HG03139 (cell line): ENCODE measurements around the gene MINDY4B.
"Not testable (repeated sequence)": the region's sequence is repeated elsewhere in the genome, so short reads cannot be mapped to it uniquely, and the experiment has no call there.

Experiments
- ATAC-seq: cut with Tn5 transposase; IDR thresholded peaks from one replicate; pipeline ENCODE4 v1.9.1; 2021; ENCODE audit not compliant: unreplicated experiment

MINDY4B gene

DNA sequence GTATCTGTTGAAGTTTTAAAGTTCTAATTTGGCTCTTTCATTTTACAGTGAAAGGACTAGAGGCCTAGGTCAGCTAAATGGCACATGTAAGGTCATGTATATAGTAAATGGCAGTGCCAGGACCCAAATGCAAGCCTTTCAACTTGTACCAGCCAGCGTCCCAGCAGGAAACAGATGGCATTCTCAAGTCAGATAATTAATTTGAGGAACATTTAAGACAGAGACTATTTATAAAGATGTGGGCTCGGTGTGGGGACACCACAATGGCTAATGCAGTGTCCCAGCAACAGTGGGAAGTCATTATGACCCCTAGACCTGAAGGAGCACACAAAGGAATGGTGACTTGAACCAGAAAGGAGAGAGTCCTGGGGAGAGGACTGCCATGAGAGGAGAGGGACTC, 6.1 kb downstream of the MINDY4B start:
- ATAC-seq: no peak

DNA sequence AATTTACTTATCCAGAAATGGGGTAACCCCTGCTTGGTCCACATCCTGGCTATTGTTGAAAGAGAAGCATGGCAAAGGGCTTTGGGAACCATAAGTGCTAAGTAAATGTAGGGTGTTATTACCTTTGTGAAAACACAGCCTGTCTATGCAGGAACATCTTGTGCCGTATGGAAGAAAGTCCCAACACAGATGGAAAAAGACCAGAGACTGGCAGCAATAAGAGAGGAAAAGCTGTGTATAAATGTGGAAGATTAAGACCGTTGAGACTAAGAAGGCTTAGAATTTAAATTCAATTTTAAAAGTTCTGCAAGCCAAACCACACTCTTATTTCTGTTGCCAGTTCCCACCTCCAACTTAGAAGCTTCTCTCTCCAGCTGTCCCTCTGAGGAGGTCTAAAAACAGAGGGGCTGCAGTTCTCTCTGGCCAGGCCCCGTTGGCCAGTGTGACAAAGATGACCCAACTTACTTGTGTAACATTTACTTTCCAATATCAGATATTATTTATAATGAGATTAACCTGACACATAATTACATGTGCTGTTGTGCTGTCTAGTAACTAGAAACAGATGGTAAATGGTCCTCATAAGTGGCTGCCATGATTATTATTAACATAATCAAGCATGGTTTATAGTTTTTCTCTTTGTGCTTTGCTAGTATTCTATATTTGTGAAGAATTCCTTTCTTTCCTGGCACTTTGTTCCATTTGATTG, 7.0 kb downstream of the MINDY4B start:
- no peak for ATAC-seq

DNA sequence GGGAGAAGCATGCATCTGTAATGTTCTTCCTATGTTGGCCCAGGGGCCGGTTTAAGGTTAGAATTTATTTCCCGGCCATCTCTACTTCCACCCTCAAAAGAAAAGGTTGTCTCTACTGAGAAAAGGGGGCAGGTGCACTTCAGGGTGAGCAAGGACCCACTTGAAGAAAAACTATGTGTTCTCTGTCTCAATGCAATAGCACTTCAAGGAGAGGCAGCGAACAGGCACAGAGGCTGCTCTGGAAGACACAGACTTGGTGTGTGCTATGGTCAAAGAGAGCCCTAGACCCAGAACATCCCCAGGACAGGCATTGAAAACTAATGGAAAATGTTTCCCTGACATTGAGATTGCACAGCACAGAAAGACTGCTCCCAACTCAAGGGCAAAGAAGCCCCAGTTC, 7.6 kb downstream of the MINDY4B start:
- ATAC-seq: no peak

DNA sequence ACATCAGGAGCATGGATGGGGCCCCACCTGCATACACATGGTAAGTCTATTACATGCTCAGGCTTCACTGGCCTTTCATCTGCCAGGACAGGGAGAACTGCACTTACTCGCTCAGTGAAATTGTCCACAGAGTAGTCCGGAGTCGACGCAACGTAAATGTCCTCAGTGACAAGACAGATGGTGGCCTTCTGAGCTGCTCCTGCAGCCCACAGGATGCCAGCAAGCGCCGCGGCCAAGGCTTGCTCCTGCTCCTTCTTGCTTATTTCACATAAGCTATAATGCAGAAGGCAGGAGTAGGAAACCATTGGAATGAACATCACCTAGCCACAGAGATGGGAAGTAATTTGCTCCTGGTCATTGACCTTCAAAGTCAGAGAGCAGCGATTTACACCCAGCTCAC, 14.4 kb downstream of the MINDY4B start:
- no peak for ATAC-seq

DNA sequence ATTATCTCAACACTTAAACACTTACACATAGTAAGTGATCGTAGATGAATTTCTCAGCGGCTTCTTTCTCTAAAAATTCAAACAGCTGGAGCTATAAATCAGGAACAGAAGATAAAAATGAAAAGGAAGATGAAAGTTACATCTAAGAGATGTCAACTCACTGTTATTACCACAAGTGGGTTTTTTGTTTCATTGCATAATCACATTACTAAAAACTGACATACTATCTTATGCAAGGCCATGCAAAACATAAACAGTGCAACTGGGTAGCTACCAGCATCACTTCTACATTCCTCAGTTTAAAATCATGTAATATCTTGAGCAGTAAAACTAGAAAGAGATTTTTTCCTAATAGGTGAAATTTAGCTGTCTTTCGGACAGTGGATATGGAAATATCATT, 14.9 kb downstream of the MINDY4B start:
- no peak for ATAC-seq

DNA sequence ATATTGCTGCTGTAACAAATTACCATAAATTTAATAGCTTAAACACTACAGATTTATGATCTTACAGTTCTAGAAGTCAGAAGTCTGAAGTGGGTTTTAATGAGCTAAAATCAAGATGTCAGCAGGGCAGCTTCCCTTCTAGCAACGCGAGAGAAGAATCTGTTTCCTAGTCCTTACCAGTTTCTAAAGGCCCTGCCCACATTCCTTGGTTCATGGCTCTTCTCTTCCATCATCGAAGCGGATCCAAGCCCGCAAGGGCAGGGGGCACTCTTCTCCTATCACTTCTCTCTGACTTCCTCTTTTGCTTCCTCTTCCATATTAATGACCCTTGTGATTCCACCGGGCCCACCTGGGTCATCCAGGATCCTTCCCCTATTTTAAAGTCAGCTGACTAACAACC, 16.1 kb downstream of the MINDY4B start:
- ATAC-seq: no peak

DNA sequence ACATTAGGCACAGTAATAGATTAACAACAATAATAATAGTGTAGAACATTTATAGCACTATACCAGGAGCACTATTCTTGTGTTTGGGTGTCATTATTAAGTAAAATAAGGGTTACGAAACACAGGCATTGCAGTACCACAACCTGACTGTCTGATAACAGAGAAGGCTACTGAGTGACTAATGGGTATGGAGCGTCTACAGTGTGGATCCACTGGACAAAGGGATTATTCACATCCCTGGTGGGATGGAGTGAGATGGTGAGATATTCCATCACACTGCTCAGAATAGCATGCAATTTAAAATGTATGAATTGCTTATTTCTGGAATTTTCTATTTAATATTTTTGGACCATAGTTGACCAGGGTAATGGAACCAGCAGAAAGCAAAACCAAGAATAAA, 18.2 kb downstream of the MINDY4B start:
- ATAC-seq: no peak

DNA sequence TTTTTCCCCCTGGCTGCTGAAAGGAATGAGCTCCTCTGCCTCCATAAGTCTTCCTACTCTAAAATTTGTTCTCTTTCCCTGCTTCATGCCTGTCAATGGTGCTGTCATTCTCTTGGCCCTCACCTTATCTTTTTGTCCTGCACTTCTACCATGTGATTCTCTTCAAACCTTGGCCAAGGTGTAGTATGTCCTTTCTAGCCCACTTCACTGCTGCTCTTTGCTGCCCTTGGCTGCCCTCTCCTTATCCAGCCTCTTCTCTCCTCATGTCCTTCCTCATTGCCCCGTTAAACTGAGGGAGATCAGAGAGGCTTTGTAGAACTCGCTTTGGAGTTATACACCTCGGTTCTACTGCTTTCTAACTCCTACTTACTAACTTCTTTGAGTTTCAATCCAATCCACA, 19.7 kb downstream of the MINDY4B start:
- ATAC-seq: no peak

DNA sequence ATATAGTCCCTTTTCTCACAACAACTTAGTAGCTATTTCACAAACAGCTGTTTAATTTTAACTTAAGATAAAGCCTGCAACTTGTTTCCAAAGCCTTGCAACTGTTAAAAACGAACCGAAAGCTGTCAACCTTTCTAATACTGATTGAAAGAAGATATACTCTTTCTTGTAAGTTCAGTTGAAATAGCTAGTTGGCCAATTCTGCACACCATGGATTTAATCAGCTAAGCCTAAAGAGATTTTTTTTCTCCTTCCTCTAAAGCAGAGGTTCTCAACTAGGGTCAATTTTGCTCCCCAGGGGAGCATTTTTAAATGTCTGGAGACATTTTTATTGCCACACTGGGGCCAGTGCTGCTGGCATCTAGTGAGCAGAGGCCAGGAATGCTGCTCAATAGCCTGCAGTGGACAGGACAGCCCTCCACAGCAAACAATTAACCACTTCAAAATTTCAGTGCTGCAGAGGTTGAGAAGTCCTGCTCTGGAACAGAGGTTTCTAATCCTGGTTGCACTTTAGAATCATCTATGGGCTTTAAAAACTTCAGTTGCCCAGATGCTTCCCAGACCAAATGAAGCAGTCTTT, 26.2 kb downstream of the MINDY4B start:
- no peak for ATAC-seq

DNA sequence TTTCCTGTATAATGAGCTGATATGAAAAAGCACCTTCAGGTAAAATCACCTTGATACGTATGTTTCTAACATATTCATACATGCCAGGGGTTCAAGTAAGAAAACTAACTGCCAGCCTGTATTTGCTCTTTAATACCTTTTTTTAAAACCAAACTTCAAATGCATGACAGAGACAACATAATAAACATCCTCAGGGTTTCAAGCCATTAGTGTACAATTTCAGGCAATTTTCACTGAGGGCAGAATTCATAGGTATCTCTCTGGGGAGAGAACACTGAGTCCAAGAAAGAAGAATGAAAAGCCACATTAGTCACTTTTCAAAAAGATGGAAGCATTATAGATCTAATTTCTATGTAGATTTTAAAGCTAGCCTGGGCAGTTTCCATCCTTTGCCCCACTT, 26.9 kb downstream of the MINDY4B start:
- ATAC-seq: no peak

DNA sequence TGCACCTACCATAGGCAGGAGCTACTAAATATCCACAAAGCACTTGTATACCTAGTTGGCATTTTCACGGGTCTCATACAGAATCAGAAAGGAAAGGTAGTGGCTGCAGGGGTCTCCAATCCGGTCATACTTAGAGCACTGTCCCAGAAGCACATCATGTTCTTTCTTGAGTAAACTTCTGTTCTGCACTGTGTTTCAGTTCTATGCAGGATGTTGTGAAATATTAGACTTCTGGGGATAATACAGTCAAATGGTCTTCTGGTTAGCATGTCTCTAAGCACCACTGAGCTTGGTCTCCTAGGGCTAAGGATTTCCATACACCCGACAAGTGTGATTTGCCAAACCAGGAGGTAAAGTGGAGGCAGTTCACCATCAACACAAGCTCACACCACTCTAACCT, 27.9 kb downstream of the MINDY4B start:
- ATAC-seq: no peak

DNA sequence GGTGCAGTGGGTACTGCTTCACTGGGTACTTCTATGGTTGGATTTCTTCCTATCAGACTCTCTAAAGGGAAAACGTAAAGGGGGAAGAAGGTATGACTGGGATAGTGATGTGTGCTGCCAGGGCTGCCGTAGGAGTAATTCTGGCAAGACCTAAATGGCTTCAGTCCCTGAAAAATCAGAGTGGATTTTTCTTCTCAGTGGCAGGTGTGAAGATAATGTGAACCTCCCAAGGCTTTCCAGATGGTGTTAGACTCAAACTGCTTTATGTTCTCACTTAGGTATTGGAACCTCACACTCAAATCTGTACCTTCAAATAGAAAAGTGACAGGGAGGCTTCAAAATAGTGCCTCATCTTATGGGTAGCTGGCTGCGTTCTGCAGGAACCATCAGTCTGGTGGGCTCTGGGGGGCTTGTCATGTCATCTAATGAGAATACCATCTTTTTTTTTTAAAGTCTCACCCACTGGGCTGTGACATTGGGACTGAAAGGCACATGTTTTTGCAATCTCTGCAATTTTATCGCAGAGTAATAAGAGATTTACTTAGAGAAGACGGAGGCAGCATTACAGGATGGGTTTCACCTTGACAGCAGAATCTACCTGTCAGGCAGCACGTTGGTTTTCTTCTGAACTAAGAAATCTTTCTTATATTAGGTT, 28.5 kb downstream of the MINDY4B start:
- no peak for ATAC-seq

DNA sequence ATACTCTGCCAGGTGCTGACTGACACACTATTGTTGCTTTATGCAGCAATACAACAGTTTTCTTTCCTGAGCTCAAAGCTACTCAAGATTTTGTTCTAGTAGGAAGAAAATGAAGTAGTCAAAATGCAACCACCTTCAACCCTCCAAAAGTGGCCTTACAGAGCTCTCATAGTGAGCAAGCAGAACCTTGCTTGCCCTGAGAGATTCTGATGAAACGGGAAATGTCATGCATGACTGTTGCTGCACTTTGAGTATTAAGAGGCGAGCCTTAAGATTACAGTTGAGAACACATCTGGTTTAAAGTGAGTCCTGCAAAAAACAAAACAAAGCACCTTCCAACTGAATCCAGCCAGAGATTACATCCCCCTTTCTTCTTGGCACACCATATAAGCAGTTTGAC, 29.7 kb downstream of the MINDY4B start:
- no peak for ATAC-seq

DNA sequence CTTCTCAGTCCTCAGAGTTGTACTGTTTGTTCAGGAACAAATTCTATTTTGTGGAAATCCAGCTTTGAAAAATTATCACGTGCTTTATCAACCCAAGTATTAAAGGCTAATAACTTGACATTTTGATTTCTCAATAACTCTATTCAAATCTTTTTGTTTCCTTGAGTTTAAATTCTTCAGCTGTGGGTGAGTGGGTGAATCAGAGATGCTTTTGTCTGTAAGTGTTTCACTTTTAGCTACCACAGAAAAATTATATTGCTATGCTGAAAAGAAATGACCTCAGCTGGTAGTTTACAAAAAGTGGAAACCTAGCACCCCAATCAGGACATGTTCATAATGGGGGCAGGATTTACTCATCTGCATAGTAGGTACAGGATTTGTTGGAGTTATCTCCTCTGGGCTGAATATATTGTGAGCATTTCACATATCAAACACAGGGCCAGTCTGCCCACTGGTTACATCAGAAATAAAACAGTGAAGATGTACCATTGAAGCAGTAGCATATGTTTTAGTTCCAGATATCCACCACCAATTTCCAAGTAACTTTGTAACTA, 30.5 kb downstream of the MINDY4B start:
- ATAC-seq: no peak

DNA sequence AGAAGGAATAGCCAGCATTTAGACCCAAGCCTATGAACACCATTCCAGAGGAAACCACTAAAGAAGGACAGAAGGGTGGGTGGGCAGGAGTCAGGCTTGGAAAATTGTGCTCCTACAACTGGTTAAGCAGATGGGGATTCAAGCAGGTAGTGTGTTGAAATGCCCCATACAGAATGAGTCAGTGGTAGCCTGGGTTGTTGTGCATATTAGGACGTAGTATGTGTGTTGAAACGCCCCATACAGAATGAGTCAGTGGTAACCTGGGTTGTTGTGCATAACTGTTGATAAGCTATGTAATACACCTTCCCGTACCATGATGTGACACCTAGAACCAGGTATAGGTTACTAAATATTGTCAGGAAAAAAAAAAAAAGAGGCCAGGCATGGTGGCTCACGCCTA, 34.0 kb downstream of the MINDY4B start:
- no peak for ATAC-seq

DNA sequence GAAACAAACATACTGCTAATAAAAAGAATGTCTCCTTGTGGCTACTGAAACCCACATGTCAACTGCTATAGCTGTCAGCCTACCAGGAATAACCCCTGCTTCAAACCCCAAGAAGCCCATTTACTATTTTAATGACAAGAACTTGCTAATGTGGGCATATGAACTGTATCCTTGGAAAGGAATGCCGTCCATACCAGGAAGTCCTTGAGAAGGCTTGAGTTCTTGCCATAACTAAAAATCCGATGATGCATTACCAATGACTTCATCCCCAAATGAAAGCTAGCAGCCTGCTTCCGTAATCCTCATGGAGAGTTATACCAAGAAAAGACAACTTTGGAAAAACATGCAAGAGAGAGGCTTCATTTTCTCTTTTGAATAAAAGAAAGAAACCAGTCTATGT, 34.8 kb downstream of the MINDY4B start:
- no peak for ATAC-seq

DNA sequence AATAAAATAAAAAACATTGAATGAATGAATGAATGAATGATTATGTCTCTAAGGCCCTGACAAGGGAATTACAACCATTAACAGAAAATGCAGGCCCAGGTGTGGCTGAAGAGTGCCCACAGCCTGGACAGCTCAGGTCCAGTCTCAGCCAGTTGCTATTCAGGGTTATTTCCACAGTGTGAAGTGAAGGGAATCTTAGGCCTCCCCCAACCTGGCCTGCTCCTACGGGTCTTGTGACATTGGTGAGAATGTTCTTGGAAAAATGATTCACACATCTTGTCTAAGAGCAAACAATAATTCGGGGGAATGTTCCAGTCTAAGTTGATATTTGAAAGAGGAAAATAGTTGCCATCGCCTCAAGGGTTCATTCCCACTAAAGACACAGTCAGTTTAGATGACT, 37.0 kb downstream of the MINDY4B start:
- no peak for ATAC-seq

DNA sequence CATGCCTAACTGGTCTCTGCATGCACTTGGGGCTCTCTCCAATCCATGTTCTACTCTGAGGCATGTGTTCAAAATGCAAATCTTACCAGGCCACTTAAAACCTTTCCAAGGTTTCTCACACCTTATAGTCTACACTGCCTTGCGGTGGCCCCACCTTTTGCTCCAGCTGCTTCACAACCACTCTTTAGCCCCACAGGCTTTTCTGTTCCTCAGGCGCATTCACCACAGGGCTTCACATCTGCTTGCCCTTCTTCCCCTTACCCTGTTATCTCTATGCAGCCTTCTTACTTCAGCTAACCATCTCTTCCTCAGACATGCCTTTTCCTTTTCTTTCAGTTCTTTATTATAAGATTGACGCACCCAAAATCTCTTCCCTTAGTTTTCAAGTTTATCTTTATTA, 37.8 kb downstream of the MINDY4B start:
- ATAC-seq: no peak

DNA sequence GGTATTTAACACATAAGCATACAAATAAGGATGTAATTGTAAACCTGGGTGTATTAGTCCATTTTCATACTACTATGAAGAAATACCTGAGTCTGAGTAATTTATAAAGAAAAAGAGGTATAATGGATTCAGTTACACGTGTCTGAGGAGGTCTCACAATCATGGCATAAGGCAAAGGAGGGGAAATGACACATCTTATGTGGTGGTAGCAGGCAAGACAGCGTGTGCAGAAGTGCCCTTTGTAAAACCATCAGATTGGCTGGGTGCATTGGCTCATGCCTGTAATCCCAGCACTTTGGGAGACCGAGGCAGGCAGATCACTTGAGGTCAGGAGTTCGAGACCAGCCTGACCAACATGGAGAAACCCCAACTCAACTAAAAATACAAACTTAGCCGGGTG, 41.3 kb downstream of the MINDY4B start:
- ATAC-seq: not testable (repeated sequence)

DNA sequence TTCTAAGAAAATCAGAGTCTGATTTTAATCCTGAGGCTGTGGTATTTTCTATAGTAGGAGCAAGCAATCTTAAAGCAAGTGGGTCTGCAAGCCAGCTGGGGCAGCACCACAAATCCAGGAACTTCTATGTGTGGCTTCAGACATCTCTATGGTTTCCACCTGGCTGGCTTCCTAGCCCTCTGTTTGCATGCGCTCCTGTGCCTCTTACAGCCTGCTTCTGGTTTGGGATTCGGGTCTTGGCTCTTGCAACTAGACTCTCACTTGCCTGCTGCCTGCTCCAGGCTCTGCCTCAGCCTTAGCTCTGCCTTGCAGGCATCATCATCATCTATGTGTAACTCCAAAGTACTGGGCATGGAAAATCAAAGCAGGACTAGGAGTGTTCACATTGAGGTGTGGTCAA, 43.4 kb downstream of the MINDY4B start:
- no peak for ATAC-seq

DNA sequence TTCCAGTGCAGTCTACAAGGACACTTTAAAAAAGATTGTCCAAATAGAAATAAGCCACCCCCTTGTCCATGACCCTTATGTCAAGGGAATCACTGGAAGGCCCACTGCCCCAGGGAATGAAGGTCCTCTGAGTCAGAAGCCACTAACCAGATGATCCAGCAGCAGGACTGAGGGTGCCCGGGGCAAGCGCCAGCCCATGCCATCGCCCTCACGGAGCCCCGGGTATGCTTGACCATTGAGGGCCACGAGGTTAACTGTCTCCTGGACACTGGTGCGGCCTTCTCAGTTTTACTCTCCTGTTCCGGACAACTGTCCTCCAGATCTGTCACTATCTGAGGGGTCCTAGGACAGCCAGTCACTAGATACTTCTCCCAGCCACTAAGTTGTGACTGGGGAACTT, 47.3 kb downstream of the MINDY4B start:
- ATAC-seq: not testable (repeated sequence)

DNA sequence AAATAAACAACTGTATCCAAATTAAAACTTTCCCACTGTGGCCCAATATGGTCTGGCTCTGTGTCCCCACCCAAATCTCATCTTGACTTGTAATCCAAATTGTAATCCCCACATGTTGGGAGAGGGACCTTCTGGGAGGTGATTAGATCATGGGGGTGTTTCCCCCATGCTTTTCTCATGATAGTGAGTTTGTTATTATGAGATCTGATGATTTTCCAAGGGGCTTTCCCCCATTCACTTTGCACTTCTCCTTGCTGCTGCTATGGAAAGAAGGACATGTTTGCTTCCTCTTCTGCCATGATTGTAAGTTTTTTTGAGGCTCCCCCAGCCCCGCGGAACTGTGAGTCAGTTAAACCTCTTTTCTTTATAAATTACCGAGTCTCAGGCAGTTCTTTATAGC, 55.0 kb downstream of the MINDY4B start:
- no peak for ATAC-seq
